ENCODE data around the gene STAT6. TPM values are rescaled to one million over a fixed set of nuclear protein-coding genes. Genes with fewer than 3 reads are reported as not detected.
A peak's percentile ranks its signal among the peaks of the same experiment; 100 is the strongest.

STAT6 gene
- total RNA-seq, 1 donor from 2014 or later: 139 TPM

DNA sequence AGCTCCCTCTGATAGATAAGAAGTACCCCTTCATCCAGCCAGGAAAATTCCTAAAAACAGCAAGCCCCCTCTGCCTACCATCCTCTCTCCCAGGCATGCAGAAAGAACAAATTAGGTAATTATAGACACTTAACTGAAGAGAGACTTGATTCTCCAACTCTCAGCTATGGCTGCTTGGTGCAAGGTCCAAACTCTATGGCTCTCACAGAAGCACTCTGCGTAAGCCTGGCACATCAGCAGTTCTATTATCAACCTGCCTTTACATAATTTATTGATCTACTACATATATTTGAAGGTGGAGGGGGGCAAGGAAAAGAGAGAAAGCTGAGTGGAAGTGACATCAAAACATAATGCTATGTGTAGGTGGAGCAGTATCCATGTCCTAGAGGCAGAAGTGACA lies 60.2 kb downstream of the STAT6 start:
- Mint-ChIP-seq H3K27me3 (ENCODE audit: unreplicated experiment) (peaks cover 4% of the 10 kb centered on the region), H3K27ac (ENCODE audit: unreplicated experiment) (no peak overlapping the region), H3K4me3 (ENCODE audit: unreplicated experiment) (no peak overlapping the region), H3K4me1 (ENCODE audit: unreplicated experiment) (peaks cover 9% of the 10 kb centered on the region), H3K9me3 (ENCODE audit: unreplicated experiment) (no peaks in the 10 kb centered on the region), H3K36me3 (ENCODE audit: low read depth, unreplicated experiment) (peaks cover 3% of the 10 kb centered on the region)
- TF ChIP-seq, protein P1, sequence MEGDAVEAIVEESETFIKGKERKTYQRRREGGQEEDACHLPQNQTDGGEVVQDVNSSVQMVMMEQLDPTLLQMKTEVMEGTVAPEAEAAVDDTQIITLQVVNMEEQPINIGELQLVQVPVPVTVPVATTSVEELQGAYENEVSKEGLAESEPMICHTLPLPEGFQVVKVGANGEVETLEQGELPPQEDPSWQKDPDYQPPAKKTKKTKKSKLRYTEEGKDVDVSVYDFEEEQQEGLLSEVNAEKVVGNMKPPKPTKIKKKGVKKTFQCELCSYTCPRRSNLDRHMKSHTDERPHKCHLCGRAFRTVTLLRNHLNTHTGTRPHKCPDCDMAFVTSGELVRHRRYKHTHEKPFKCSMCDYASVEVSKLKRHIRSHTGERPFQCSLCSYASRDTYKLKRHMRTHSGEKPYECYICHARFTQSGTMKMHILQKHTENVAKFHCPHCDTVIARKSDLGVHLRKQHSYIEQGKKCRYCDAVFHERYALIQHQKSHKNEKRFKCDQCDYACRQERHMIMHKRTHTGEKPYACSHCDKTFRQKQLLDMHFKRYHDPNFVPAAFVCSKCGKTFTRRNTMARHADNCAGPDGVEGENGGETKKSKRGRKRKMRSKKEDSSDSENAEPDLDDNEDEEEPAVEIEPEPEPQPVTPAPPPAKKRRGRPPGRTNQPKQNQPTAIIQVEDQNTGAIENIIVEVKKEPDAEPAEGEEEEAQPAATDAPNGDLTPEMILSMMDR (IDR thresholded peaks at IDR 0.05; ENCODE audit: unreplicated experiment): no peak
- DNase-seq (ENCODE audit: low spot score): no peak

DNA sequence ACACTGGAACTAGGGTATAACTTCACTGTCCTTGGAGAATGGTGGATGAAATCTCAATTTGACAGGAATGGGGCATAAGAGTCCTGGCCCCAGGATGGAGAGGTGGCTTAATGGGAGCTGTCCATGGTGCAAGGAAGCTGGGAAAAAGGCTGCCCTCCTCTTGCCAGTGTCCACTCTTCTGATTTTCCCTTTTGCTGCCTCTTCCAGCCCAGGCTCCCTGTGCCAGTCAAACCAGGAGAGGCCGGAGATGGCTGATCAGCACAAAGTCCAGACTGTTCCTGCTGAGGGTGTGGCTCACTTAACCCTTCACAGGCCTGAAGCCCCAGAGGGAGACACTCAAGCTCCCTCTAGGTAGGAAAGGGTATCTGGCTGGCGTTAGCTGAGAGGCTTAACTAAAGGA lies 61.3 kb downstream of the STAT6 start, which contains the start of gene MYO1A:
TSS of gene MYO1A (minus strand) at position 240 of the 400 bp plus-strand sequence. CDS start 1,806 bp downstream, outside the sequence.
- peak; percentile 40 for DNase-seq (ENCODE audit: low spot score)
- Mint-ChIP-seq H3K4me3 (ENCODE audit: unreplicated experiment) (no peak within 1 kb of the TSS), H3K27me3 (ENCODE audit: unreplicated experiment) (peaks cover 5% of the 10 kb centered on the region), H3K4me1 (ENCODE audit: unreplicated experiment) (peaks cover 15% of the 10 kb centered on the region), H3K9me3 (ENCODE audit: unreplicated experiment) (no peaks in the 10 kb centered on the region), H3K36me3 (ENCODE audit: low read depth, unreplicated experiment) (peaks cover 3% of the 10 kb centered on the region), H3K27ac (ENCODE audit: unreplicated experiment) (no peak within 1 kb of the TSS)
- TF ChIP-seq, protein P1 (IDR thresholded peaks at IDR 0.05; ENCODE audit: unreplicated experiment): no peak

DNA sequence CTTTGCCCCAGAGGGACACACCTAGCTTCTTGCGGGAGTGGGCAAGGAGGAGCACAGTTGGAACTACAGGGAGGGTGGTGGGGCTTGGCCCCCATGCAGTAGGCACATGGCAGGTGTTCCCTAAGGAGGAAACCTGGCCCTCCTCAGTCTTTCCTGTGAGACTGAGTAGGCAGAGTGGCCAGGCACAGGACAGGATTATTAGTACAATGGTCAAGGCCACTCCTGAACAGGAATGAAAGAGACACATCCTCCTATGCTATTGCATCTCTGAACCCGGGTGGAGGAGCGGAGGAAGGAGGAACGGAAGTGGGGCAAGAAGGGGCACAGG lies 62.1 kb downstream of the STAT6 start:
- no peak for DNase-seq (ENCODE audit: low spot score)
- no peak overlapping the region for H3K4me3 Mint-ChIP-seq (ENCODE audit: unreplicated experiment)
- H3K9me3 Mint-ChIP-seq (ENCODE audit: unreplicated experiment): no peaks in the 10 kb centered on the region
- H3K27me3 Mint-ChIP-seq (ENCODE audit: unreplicated experiment): peaks cover 5% of the 10 kb centered on the region
- H3K36me3 Mint-ChIP-seq (ENCODE audit: low read depth, unreplicated experiment): peaks cover 3% of the 10 kb centered on the region
- H3K27ac Mint-ChIP-seq (ENCODE audit: unreplicated experiment): no peak overlapping the region
- peaks cover 15% of the 10 kb centered on the region for H3K4me1 Mint-ChIP-seq (ENCODE audit: unreplicated experiment)
- TF ChIP-seq, protein P1 (IDR thresholded peaks at IDR 0.05; ENCODE audit: unreplicated experiment): no peak

DNA sequence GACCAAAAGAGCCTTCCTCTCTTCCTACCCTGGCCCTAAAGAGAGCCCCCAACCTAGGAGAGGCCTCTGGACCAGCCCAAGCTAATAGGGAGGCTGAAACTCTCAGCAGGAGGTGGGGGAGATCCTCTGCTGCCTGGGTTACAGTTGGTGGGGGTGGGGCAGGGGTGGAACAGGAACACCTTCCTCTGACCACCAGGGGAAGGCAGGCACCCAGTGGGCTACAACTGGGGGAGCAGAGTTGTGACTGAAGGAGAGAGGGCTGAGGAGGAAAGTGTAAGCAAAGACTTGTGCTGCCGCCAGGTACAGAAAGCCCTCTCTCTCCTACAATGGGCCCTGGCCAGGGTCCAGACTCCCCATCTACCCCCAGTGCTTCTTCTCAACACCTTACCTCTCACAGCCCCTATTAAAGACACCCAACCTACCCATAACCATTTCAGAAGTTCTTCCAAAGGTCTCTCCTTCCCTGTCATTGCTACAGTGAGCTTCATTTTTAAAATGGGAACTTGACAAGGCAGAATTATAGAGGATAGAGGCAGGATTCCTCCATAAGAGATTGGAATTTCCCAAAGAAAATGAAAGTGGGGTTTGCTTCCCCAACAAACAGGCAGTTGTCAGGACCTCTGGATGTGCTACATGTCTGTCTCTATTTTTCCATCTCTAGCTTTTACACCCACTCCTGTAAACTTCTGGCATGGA lies 62.6 kb downstream of the STAT6 start:
- Mint-ChIP-seq H3K4me1 (ENCODE audit: unreplicated experiment) (peaks cover 15% of the 10 kb centered on the region), H3K27me3 (ENCODE audit: unreplicated experiment) (peaks cover 5% of the 10 kb centered on the region), H3K36me3 (ENCODE audit: low read depth, unreplicated experiment) (peaks cover 3% of the 10 kb centered on the region), H3K9me3 (ENCODE audit: unreplicated experiment) (no peaks in the 10 kb centered on the region), H3K27ac (ENCODE audit: unreplicated experiment) (no peak overlapping the region), H3K4me3 (ENCODE audit: unreplicated experiment) (no peak overlapping the region)
- DNase-seq (ENCODE audit: low spot score): no peak
- TF ChIP-seq, protein P1 (IDR thresholded peaks at IDR 0.05; ENCODE audit: unreplicated experiment): no peak

DNA sequence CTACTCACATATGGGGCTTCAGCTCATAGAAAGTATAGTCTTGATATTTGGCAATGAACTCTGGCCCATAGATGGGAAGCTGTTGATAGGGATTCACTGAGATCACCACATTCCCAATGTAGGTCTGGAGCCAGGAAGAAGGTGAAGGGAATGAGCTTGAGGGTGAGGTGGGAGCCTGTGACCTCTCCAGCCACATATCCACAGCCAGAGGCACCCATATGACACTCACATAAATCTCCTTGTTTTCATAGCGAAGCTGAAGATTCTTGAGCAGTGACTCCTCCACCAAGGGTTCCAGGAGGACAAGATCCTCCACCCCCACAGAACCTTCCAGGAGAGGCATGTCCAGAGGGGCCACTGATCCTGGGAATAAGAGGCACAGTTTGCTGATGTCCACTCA lies 63.2 kb downstream of the STAT6 start:
- Mint-ChIP-seq H3K9me3 (ENCODE audit: unreplicated experiment) (no peaks in the 10 kb centered on the region), H3K27me3 (ENCODE audit: unreplicated experiment) (peaks cover 5% of the 10 kb centered on the region), H3K4me3 (ENCODE audit: unreplicated experiment) (no peak overlapping the region), H3K4me1 (ENCODE audit: unreplicated experiment) (peaks cover 15% of the 10 kb centered on the region), H3K36me3 (ENCODE audit: low read depth, unreplicated experiment) (peaks cover 3% of the 10 kb centered on the region), H3K27ac (ENCODE audit: unreplicated experiment) (no peak overlapping the region)
- TF ChIP-seq, protein P1 (IDR thresholded peaks at IDR 0.05; ENCODE audit: unreplicated experiment): no peak
- no peak for DNase-seq (ENCODE audit: low spot score)
